DOHH2 (cell line): Measurements from ENCODE around the gene RASSF9.
A peak's percentile ranks its signal among the peaks of the same experiment; 100 is the strongest.

Source experiments
- H3F3A ChIP-seq: fragments of 200-600 bp; sonication (generic), shearing (Covaris generic); 2 replicates; pipeline ENCODE4 v1.6.0; 2016; ENCODE audit warnings: antibody characterized with exemption, mild to moderate bottlenecking; ENCODE audit not compliant: control insufficient read depth, insufficient read depth
- H3K27ac ChIP-seq: fragments of 200-600 bp; sonication (generic); 2 replicates; pipeline ENCODE4 v1.5.1; 2014; ENCODE audit warnings: low read depth, mild to moderate bottlenecking, low read length, moderate library complexity
- H3K27me3 ChIP-seq: fragments of 200-600 bp; sonication (generic); 2 replicates; pipeline ENCODE4 v1.6.1; 2014; ENCODE audit warnings: mild to moderate bottlenecking, low read length, mixed read lengths; ENCODE audit not compliant: control insufficient read depth
- H3K36me3 ChIP-seq: fragments of 200-600 bp; sonication (generic); 2 replicates; pipeline ENCODE4 v1.6.1; 2014; ENCODE audit warnings: mild to moderate bottlenecking, low read length, moderate library complexity, mixed read lengths; ENCODE audit not compliant: control insufficient read depth
- H3K4me1 ChIP-seq: fragments of 200-600 bp; sonication (generic); 2 replicates; pipeline ENCODE4 v1.6.1; 2014; ENCODE audit warnings: mild to moderate bottlenecking, low read length, mixed read lengths; ENCODE audit not compliant: control insufficient read depth
- H3K4me2 ChIP-seq: fragments of 200-600 bp; sonication (generic); 2 replicates; pipeline ENCODE4 v1.6.0; 2014; ENCODE audit warnings: mild to moderate bottlenecking, low read length, moderate library complexity
- H3K4me3 ChIP-seq: fragments of 200-600 bp; sonication (generic); 2 replicates; pipeline ENCODE4 v1.5.1; 2014; ENCODE audit warnings: mild to moderate bottlenecking, low read length, mixed read lengths
- H3K79me2 ChIP-seq: fragments of 200-600 bp; sonication (generic); 2 replicates; pipeline ENCODE4 v1.6.1; 2014; ENCODE audit warnings: mild to moderate bottlenecking, low read length, mixed read lengths; ENCODE audit not compliant: control insufficient read depth
- H3K9me2 ChIP-seq: fragments of 200-600 bp; sonication (generic); replicated peaks from 2 replicates; pipeline ENCODE4 v1.6.1; 2014; ENCODE audit warnings: mild to moderate bottlenecking, low read length, mixed read lengths; ENCODE audit not compliant: control insufficient read depth
- H3K9me3 ChIP-seq: fragments of 200-600 bp; sonication (generic); 2 replicates; pipeline ENCODE4 v1.6.1; 2014; ENCODE audit warnings: antibody characterized with exemption, low read length, mixed read lengths; ENCODE audit not compliant: control insufficient read depth, insufficient read depth
- H4K20me1 ChIP-seq: fragments of 200-600 bp; sonication (generic); 2 replicates; pipeline ENCODE4 v1.6.0; 2014; ENCODE audit warnings: low read depth, mild to moderate bottlenecking, antibody characterized with exemption, low read length, moderate library complexity; ENCODE audit not compliant: control insufficient read depth, insufficient read depth
- EZH2phosphoT487 ChIP-seq: fragments of 200-600 bp; sonication (generic); IDR thresholded peaks from 2 replicates; pipeline ENCODE4 v1.6.1; 2017; ENCODE audit warnings: borderline replicate concordance, mild to moderate bottlenecking, antibody characterized with exemption, low read length, moderate library complexity, mixed read lengths
- TF ChIP-seq, protein P1 (sequence below): fragments of 200-600 bp; sonication (generic); IDR thresholded peaks from one replicate; pipeline ENCODE4 v1.5.1; 2014; ENCODE audit warnings: antibody characterized with exemption, mild to moderate bottlenecking, low read depth, low read length; ENCODE audit not compliant: poor library complexity, severe bottlenecking

The RASSF9 gene

DNA sequence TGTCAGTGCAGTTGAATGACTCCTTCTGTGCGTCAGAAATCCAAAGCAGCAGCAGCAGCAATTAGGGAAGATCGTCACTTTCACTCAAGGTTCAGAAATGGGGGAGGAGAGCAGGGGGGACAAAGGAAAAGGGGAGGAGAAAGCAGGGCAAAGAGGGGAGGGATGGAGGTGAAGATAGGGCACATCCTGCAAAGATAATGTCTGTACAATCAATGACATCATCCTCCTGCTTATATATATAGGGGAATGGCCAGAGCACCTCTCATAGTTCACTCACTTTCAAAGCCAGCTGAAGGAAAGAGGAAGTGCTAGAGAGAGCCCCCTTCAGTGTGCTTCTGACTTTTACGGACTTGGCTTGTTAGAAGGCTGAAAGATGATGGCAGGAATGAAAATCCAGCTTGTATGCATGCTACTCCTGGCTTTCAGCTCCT is 37.8 kb upstream of the RASSF9 start, which contains the start of gene NTS:
TSS of gene NTS (plus strand) at position 265 of the 431 bp plus-strand sequence. CDS start at position 374, 109 bp downstream.
- Histone ChIP-seq H3K4me3 (no peak within 1 kb of the TSS), H4K20me1 (no peaks in the 10 kb centered on the region), H3K27ac (no peak within 1 kb of the TSS), H3F3A (no peaks in the 10 kb centered on the region), H3K9me3 (no peaks in the 10 kb centered on the region), H3K27me3 (no peaks in the 10 kb centered on the region; the same call in 1 of the 2 replicates), H3K36me3 (no peaks in the 10 kb centered on the region), H3K4me1 (0 out of 2 replicates have a peak, but pooled peaks cover 3% of the 10 kb centered on the region), H3K79me2 (no peaks in the 10 kb centered on the region), H3K9me2 (no peaks in the 10 kb centered on the region), H3K4me2 (0 out of 2 replicates have a peak within 1 kb of the TSS, but pooled peaks have one; percentile 7)
- TF ChIP-seq, protein P1, sequence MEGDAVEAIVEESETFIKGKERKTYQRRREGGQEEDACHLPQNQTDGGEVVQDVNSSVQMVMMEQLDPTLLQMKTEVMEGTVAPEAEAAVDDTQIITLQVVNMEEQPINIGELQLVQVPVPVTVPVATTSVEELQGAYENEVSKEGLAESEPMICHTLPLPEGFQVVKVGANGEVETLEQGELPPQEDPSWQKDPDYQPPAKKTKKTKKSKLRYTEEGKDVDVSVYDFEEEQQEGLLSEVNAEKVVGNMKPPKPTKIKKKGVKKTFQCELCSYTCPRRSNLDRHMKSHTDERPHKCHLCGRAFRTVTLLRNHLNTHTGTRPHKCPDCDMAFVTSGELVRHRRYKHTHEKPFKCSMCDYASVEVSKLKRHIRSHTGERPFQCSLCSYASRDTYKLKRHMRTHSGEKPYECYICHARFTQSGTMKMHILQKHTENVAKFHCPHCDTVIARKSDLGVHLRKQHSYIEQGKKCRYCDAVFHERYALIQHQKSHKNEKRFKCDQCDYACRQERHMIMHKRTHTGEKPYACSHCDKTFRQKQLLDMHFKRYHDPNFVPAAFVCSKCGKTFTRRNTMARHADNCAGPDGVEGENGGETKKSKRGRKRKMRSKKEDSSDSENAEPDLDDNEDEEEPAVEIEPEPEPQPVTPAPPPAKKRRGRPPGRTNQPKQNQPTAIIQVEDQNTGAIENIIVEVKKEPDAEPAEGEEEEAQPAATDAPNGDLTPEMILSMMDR: no peak
- TF ChIP-seq EZH2phosphoT487: no peak

DNA sequence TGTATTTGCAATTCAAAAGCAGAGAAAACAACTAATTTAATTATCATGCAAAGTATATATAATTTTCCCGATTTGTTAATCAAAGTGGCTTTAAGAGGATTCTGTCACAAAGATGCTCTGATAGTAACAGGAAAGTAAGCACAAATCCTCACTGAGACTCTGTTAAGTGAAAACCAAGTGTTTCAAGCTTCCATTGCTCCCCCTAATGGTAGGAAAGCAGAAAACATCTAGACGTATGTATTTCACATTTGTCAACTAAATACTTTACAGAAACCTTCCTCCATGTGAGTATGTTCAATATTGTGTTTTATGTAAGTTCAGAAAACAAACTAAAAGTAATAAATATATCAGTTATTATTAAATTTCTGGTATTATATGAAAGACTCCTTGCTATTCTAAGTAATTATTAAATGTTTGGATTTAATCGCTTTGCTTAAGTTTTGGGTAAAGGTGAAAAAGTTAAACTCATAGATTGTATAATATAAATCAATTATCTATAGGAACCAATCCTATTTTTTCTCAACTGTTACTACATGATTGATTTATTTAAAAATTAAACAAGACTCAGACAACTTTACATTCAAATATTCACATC is 36.4 kb upstream of the RASSF9 start:
- no peak overlapping the region for H3K4me2 ChIP-seq
- no peaks in the 10 kb centered on the region for H3K9me2 ChIP-seq
- no peaks in the 10 kb centered on the region for H4K20me1 ChIP-seq
- no peak overlapping the region for H3K27ac ChIP-seq
- H3F3A ChIP-seq: no peaks in the 10 kb centered on the region
- H3K27me3 ChIP-seq: no peaks in the 10 kb centered on the region; the same call in 1 of the 2 replicates
- no peaks in the 10 kb centered on the region for H3K9me3 ChIP-seq
- TF ChIP-seq, protein P1: peak; percentile 69
- TF ChIP-seq EZH2phosphoT487: no peak
- no peaks in the 10 kb centered on the region for H3K79me2 ChIP-seq
- 0 out of 2 replicates have a peak, but pooled peaks cover 3% of the 10 kb centered on the region for H3K4me1 ChIP-seq
- H3K36me3 ChIP-seq: no peaks in the 10 kb centered on the region
- no peak overlapping the region for H3K4me3 ChIP-seq

DNA sequence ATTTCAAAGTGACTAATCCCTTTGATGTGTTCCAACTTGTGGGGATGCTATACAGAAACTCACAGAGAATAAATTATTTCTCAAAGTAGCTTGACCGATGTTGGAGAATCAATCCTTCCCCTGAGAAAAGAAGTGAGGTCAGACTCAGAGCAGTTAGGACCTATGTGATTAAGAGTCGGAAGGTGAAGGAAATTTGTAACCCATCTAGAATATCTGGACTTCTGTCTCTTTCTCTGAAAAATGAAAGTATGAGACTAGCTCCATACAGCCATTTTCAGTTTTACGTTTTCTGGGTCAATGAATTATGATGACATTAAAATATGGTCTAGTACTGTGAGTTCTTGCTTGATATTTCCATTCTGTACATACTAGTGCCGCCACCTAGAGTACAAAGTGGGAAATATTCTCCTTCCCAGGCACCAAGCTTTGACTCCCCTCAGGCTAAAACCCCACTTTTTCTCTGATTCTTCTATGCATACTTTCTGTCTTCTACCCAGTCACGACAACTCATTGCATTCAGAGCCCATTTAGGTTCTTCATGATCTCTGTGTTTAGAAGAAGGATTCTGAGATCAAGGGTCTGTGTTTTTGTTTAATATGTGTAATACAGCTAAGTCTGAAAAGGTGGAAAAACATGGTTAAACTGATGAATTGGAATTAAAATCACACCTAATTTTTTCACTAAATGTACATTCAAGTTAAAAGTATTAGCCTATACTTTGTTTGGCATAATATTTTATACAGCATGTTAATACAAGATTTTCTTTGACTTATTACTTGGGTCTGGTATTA is 31.0 kb upstream of the RASSF9 start:
- no peaks in the 10 kb centered on the region for H3K27me3 ChIP-seq
- no peak overlapping the region for H3K4me2 ChIP-seq
- no peak for TF ChIP-seq EZH2phosphoT487
- TF ChIP-seq, protein P1: peak; percentile 75

More for the DNA sequence above, 31.0 kb upstream of the RASSF9 start:
- H3K4me3 ChIP-seq: no peak overlapping the region
- no peaks in the 10 kb centered on the region for H3K79me2 ChIP-seq
- H3F3A ChIP-seq: no peaks in the 10 kb centered on the region
- no peaks in the 10 kb centered on the region for H4K20me1 ChIP-seq
- H3K27ac ChIP-seq: no peak overlapping the region
- no peaks in the 10 kb centered on the region for H3K4me1 ChIP-seq
- no peaks in the 10 kb centered on the region for H3K9me3 ChIP-seq
- H3K36me3 ChIP-seq: no peaks in the 10 kb centered on the region
- no peaks in the 10 kb centered on the region for H3K9me2 ChIP-seq
